OCI-LY3 (cell line): ENCODE results near the gene TTC7B.

Experiments
- H2AFZ ChIP-seq: fragments of 200-600, 300-600 bp; shearing (Covaris generic); 2 replicates; pipeline ENCODE4 v1.6.0; 2014; ENCODE audit warnings: antibody characterized with exemption, low read depth, low read length
- H3K27ac ChIP-seq: fragments of 200-600, 300-600 bp; sonication (generic); 2 replicates; pipeline ENCODE4 v1.5.1; 2014; ENCODE audit warnings: mild to moderate bottlenecking, low read length, moderate library complexity, mixed read lengths
- H3K27me3 ChIP-seq: fragments of 200-600, 300-600 bp; sonication (generic); 2 replicates; pipeline ENCODE4 v1.6.1; 2014; ENCODE audit warnings: low read depth, low read length, mixed read lengths
- H3K36me3 ChIP-seq: fragments of 200-600, 300-600 bp; sonication (generic); replicated peaks from 2 replicates; pipeline ENCODE3; 2014; ENCODE audit warnings: low read depth, low read length, mixed read lengths
- H3K4me1 ChIP-seq: fragments of 300-600, 200-600 bp; sonication (generic); 2 replicates; pipeline ENCODE4 v1.6.1; 2014; ENCODE audit warnings: low read length, mixed read lengths
- H3K4me2 ChIP-seq: fragments of 200-600, 300-600 bp; sonication (generic); 2 replicates; pipeline ENCODE4 v1.6.1; 2014; ENCODE audit warnings: low read length, mixed read lengths
- H3K4me3 ChIP-seq: fragments of 300-600, 200-600 bp; sonication (generic); 2 replicates; pipeline ENCODE4 v1.5.1; 2014; ENCODE audit warnings: antibody characterized with exemption, mild to moderate bottlenecking, low read length, moderate library complexity
- H3K79me2 ChIP-seq: fragments of 300-600, 200-600 bp; shearing (Covaris generic); 2 replicates; pipeline ENCODE4 v1.6.1; 2014; ENCODE audit warnings: mild to moderate bottlenecking, low read length, mixed read lengths
- H3K9ac ChIP-seq: fragments of 300-600, 200-600 bp; shearing (Covaris generic); 2 replicates; pipeline ENCODE4 v1.6.0; 2014; ENCODE audit warnings: mild to moderate bottlenecking, low read length, moderate library complexity
- H3K9me3 ChIP-seq: fragments of 200-600, 300-600 bp; shearing (Covaris generic); 2 replicates; pipeline ENCODE4 v1.6.1; 2014; ENCODE audit warnings: low read length, mixed read lengths; ENCODE audit not compliant: insufficient read depth
- H4K20me1 ChIP-seq: fragments of 200-600, 300-600 bp; sonication (generic); 2 replicates; pipeline ENCODE4 v1.6.1; 2016; ENCODE audit warnings: low read length, mixed read lengths; ENCODE audit not compliant: insufficient read depth
- EZH2phosphoT487 ChIP-seq: fragments of 200-600 bp; shearing (Covaris generic); IDR thresholded peaks from 2 replicates; pipeline ENCODE4 v1.6.1; 2018; ENCODE audit warnings: antibody characterized with exemption, mixed run types, low read depth
- TF ChIP-seq, protein P1 (sequence below): fragments of 200-600, 300-600 bp; sonication (generic); IDR thresholded peaks from 2 replicates; pipeline ENCODE4 v1.5.1; 2014; ENCODE audit warnings: antibody characterized with exemption, low read length, low read depth

TTC7B gene

DNA sequence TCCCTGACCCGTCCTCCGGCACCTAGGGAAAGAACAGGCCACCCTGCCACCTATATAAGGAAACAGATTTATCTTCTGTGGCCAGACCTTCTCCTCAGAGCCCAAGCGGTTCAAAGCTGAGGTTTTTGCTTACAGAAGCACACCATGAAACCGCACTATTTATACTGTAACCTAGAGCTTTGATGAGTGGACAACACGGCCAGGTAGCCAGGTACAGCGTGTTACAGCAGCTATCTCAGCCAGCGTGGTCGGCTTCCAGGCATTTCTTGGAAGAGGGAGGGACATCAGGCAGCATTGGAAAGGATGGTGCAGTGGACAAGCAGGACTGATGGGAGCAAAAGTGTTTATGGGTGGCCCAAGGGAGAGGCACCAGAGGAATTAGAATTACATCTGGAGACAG, 34.4 kb downstream of the TTC7B start:
- Histone ChIP-seq H3K79me2 (no peaks in the 10 kb centered on the region), H3K9me3 (no peaks in the 10 kb centered on the region), H2AFZ (no peak overlapping the region), H3K4me1 (no peaks in the 10 kb centered on the region), H3K27me3 (no peaks in the 10 kb centered on the region), H3K36me3 (no peaks in the 10 kb centered on the region), H3K4me3 (no peak overlapping the region), H4K20me1 (no peaks in the 10 kb centered on the region), H3K9ac (no peak overlapping the region), H3K4me2 (no peak overlapping the region), H3K27ac (no peak overlapping the region)
- TF ChIP-seq, protein P1, sequence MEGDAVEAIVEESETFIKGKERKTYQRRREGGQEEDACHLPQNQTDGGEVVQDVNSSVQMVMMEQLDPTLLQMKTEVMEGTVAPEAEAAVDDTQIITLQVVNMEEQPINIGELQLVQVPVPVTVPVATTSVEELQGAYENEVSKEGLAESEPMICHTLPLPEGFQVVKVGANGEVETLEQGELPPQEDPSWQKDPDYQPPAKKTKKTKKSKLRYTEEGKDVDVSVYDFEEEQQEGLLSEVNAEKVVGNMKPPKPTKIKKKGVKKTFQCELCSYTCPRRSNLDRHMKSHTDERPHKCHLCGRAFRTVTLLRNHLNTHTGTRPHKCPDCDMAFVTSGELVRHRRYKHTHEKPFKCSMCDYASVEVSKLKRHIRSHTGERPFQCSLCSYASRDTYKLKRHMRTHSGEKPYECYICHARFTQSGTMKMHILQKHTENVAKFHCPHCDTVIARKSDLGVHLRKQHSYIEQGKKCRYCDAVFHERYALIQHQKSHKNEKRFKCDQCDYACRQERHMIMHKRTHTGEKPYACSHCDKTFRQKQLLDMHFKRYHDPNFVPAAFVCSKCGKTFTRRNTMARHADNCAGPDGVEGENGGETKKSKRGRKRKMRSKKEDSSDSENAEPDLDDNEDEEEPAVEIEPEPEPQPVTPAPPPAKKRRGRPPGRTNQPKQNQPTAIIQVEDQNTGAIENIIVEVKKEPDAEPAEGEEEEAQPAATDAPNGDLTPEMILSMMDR, result no peak
- TF ChIP-seq EZH2phosphoT487, result no peak

GRCh38 chr14:90781344-90781761, 34.9 kb downstream of the TTC7B start:
- TF ChIP-seq, protein P1, result no peak
- TF ChIP-seq EZH2phosphoT487, result no peak
- H3K9ac ChIP-seq, result no peak overlapping the region

GRCh38 chr14:90780519-90780918, 35.7 kb downstream of the TTC7B start:
- Histone ChIP-seq H2AFZ (no peak overlapping the region), H3K9ac (no peak overlapping the region), H4K20me1 (no peaks in the 10 kb centered on the region), H3K4me2 (no peak overlapping the region), H3K4me3 (no peak overlapping the region), H3K9me3 (no peaks in the 10 kb centered on the region), H3K27me3 (no peaks in the 10 kb centered on the region), H3K79me2 (no peaks in the 10 kb centered on the region), H3K27ac (no peak overlapping the region), H3K36me3 (no peaks in the 10 kb centered on the region), H3K4me1 (no peaks in the 10 kb centered on the region)
- TF ChIP-seq, protein P1, result no peak
- no peak for TF ChIP-seq EZH2phosphoT487

More at GRCh38 chr14:90781344-90781761, 34.9 kb downstream of the TTC7B start:
- Histone ChIP-seq H3K36me3 (no peaks in the 10 kb centered on the region), H4K20me1 (no peaks in the 10 kb centered on the region), H3K9me3 (no peaks in the 10 kb centered on the region), H3K27ac (no peak overlapping the region), H3K4me1 (no peaks in the 10 kb centered on the region), H3K27me3 (no peaks in the 10 kb centered on the region), H3K79me2 (no peaks in the 10 kb centered on the region), H3K4me3 (no peak overlapping the region), H3K4me2 (no peak overlapping the region), H2AFZ (no peak overlapping the region)

- H3K9ac ChIP-seq, result no peak overlapping the region
Observed at GRCh38 chr14:90778571-90779255, 37.5 kb downstream of the TTC7B start.

More at GRCh38 chr14:90778571-90779255, 37.5 kb downstream of the TTC7B start:
- Histone ChIP-seq H3K36me3 (no peaks in the 10 kb centered on the region), H3K9me3 (no peaks in the 10 kb centered on the region), H3K27ac (no peak overlapping the region), H3K27me3 (no peaks in the 10 kb centered on the region), H3K4me2 (no peak overlapping the region), H3K79me2 (no peaks in the 10 kb centered on the region), H3K4me1 (no peaks in the 10 kb centered on the region), H2AFZ (no peak overlapping the region), H4K20me1 (no peaks in the 10 kb centered on the region), H3K4me3 (no peak overlapping the region)
- TF ChIP-seq, protein P1, result no peak
- no peak for TF ChIP-seq EZH2phosphoT487
